ENCODE measurements around the gene FJX1.

The FJX1 gene

GRCh38 chr11:35617687-35618496 lies at the start of gene FJX1:
Gene FJX1, plus strand, starts transcription at chr11:35618460. Its CDS starts 177 bp downstream, at chr11:35618637.
- peak; percentile 95 for DNase-seq (ENCODE audit: low read depth)

GRCh38 chr11:35571696-35572095 lies 46.6 kb upstream of the FJX1 start:
- DNase-seq (ENCODE audit: low read depth): no peak

GRCh38 chr11:35579557-35580396 lies 38.5 kb upstream of the FJX1 start:
- DNase-seq (ENCODE audit: low read depth): peak; percentile 97

GRCh38 chr11:35580397-35580781 lies 37.9 kb upstream of the FJX1 start:
- DNase-seq (ENCODE audit: low read depth): no peak

GRCh38 chr11:35582033-35582432 lies 36.2 kb upstream of the FJX1 start:
- DNase-seq (ENCODE audit: low read depth): no peak

GRCh38 chr11:35583126-35583525 lies 35.1 kb upstream of the FJX1 start:
- DNase-seq (ENCODE audit: low read depth): peak; percentile 85

- no peak for DNase-seq (ENCODE audit: low read depth)
These were observed 34.4 kb upstream of the FJX1 start for GRCh38 chr11:35583843-35584242.

GRCh38 chr11:35584321-35584720 lies 33.9 kb upstream of the FJX1 start:
- peak; percentile 84 for DNase-seq (ENCODE audit: low read depth)

GRCh38 chr11:35585416-35585815 lies 32.8 kb upstream of the FJX1 start:
- DNase-seq (ENCODE audit: low read depth): no peak

- DNase-seq (ENCODE audit: low read depth): no peak
These were observed 32.0 kb upstream of the FJX1 start for GRCh38 chr11:35586222-35586621.

GRCh38 chr11:35587972-35588371 lies 30.3 kb upstream of the FJX1 start:
- DNase-seq (ENCODE audit: low read depth): no peak

- peak; percentile 89 for DNase-seq (ENCODE audit: low read depth)
These were observed 29.6 kb upstream of the FJX1 start for GRCh38 chr11:35588627-35589026.

GRCh38 chr11:35589281-35589680 lies 29.0 kb upstream of the FJX1 start:
- no peak for DNase-seq (ENCODE audit: low read depth)

GRCh38 chr11:35590412-35590811 lies 27.8 kb upstream of the FJX1 start:
- DNase-seq (ENCODE audit: low read depth): peak; percentile 73

- peak; percentile 95 for DNase-seq (ENCODE audit: low read depth)
These were observed 25.1 kb upstream of the FJX1 start for GRCh38 chr11:35593143-35593542.

- DNase-seq (ENCODE audit: low read depth): no peak
These were observed 23.6 kb upstream of the FJX1 start for GRCh38 chr11:35594680-35595079.

GRCh38 chr11:35598254-35599125 lies 19.8 kb upstream of the FJX1 start:
- no peak for DNase-seq (ENCODE audit: low read depth)

GRCh38 chr11:35600331-35600838 lies 17.9 kb upstream of the FJX1 start:
- no peak for DNase-seq (ENCODE audit: low read depth)

- no peak for DNase-seq (ENCODE audit: low read depth)
These were observed 16.0 kb upstream of the FJX1 start for GRCh38 chr11:35602160-35602793.

- no peak for DNase-seq (ENCODE audit: low read depth)
These were observed 15.3 kb upstream of the FJX1 start for GRCh38 chr11:35602979-35603378.

GRCh38 chr11:35605706-35606105 lies 12.6 kb upstream of the FJX1 start:
- DNase-seq (ENCODE audit: low read depth): peak; percentile 55
